ENCODE data around the gene CHPT1. TPM values are rescaled to one million over a fixed set of nuclear protein-coding genes. Genes with fewer than 3 reads are reported as not detected.

CHPT1 gene
- total and polyA plus RNA-seq, 2 of the 13 experiments (the other 11 are each of a cell fraction or from before 2014, with no cell fraction given) = 117 to 178 TPM

DNA sequence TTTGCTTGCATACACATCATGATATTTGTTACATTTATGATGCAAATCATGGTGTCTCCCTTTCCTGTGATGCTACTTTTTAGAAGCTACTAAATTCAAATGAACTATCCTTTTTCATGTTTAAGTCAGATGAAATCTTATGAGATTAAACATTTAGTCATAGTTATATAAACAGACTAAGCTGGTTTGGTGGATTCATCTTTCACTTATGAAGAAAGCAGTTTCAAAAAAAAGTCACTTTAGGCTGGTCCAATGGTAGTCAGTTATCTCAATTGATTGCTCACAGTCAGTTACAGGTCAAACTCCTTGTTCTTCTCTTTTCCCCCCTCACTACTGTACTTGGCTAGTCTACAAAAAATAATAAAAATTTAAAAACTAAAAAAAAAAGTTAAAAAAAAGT is 22.1 kb downstream of the CHPT1 start:
- no TSS peak for BruUV-seq (replicated peaks)
- TF ChIP-seq PHF20 (CRISPR knock-in tag; IDR thresholded peaks at IDR 0.05) (no peak), NFKB2 (CRISPR knock-in tag; IDR thresholded peaks at IDR 0.05; ENCODE audit: borderline replicate concordance) (no peak), ZNF329 (CRISPR knock-in tag; IDR thresholded peaks at IDR 0.05; ENCODE audit: low read depth) (no peak), SALL2 (CRISPR knock-in tag; IDR thresholded peaks at IDR 0.05) (no peak)
- TF ChIP-seq, protein P1, sequence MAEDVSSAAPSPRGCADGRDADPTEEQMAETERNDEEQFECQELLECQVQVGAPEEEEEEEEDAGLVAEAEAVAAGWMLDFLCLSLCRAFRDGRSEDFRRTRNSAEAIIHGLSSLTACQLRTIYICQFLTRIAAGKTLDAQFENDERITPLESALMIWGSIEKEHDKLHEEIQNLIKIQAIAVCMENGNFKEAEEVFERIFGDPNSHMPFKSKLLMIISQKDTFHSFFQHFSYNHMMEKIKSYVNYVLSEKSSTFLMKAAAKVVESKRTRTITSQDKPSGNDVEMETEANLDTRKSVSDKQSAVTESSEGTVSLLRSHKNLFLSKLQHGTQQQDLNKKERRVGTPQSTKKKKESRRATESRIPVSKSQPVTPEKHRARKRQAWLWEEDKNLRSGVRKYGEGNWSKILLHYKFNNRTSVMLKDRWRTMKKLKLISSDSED (CRISPR knock-in tag; IDR thresholded peaks at IDR 0.05) = no peak
- ATAC-seq (no peak), DNase-seq (ENCODE audit: low spot score) (no peak), FAIRE-seq (no peak)
- H3K79me2 ChIP-seq (ENCODE audit: insufficient read depth, low read length) = peaks cover 36% of the 10 kb centered on the region
- H3K36me3 ChIP-seq (replicated peaks in 1 of 2; ENCODE audit: control insufficient read depth in 1 of 2, insufficient read depth in 2 of 2, low read length in 2 of 2) = peaks cover 7 to 64% of the 10 kb centered on the region in 2 experiments
- no peak overlapping the region for H2AFZ ChIP-seq (ENCODE audit: low read length)
- H3K4me1 ChIP-seq (ENCODE audit: insufficient read depth, low read length) = peaks cover 5% of the 10 kb centered on the region
- intact Hi-C loops (cut with micrococcal nuclease; ENCODE audit: unreplicated experiment) = no loop called here
- no peak overlapping the region for H3K4me2 ChIP-seq (ENCODE audit: low read depth, low read length)
- H4K20me1 ChIP-seq (ENCODE audit: insufficient read depth, low read length) = no peaks in the 10 kb centered on the region
- POLR2A ChIA-PET = no interaction called here
- H3K9me3 ChIP-seq (ENCODE audit: low read length) = no peaks in the 10 kb centered on the region
- H3K27me3 ChIP-seq (ENCODE audit: control insufficient read depth in 1 of 2, insufficient read depth in 2 of 2, low read length in 2 of 2) = no peaks in the 10 kb centered on the region; a peak in 1 of 5 replicates
- H3K9ac ChIP-seq (ENCODE audit: insufficient read depth, low read depth, low read length) = no peak overlapping the region
- CTCF ChIA-PET (ENCODE audit: low intra/inter-chr PET ratio, low total read pairs) = no interaction called here
- no peak overlapping the region for H3K4me3 ChIP-seq (replicated peaks in 1 of 3; ENCODE audit: insufficient read depth in 1 of 3, low read depth in 2 of 3, low read length in 3 of 3)
- H3K27ac ChIP-seq (ENCODE audit: extremely low read length, insufficient read depth, low read length) = no peak overlapping the region
- in situ Hi-C loops (cut with HindIII; ENCODE audit: extremely low pct_ligation_motif_present, low pct_unique_long_range_greater_than_20kb) = no loop called here

DNA sequence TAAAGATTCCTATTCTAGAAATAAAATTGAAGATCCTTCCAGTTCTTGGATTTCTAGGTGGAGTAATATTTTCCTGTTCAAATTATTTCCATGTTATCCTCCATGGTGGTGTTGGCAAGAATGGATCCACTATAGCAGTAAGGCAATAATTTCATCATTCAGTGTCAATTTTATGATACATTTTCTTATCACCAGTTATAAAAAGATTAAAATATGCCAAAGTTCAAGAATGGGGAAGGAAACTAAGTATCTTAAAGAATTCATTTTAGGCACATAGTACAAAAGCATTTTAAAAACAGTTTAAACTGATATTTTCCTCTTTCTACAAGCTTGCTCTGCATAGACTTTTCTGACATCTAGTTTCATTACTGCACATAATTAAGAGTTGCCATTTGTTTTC is 22.7 kb downstream of the CHPT1 start:
- Histone ChIP-seq H3K9me3 (ENCODE audit: low read length) (no peaks in the 10 kb centered on the region), H2AFZ (ENCODE audit: low read length) (no peak overlapping the region), H3K79me2 (ENCODE audit: insufficient read depth, low read length) (peaks cover 31% of the 10 kb centered on the region), H3K27me3 (ENCODE audit: control insufficient read depth in 1 of 2, insufficient read depth in 2 of 2, low read length in 2 of 2) (no peaks in the 10 kb centered on the region), H4K20me1 (ENCODE audit: insufficient read depth, low read length) (no peaks in the 10 kb centered on the region), H3K4me3 (replicated peaks in 1 of 3; ENCODE audit: insufficient read depth in 1 of 3, low read depth in 2 of 3, low read length in 3 of 3) (no peak overlapping the region), H3K9ac (ENCODE audit: insufficient read depth, low read depth, low read length) (no peak overlapping the region), H3K4me2 (ENCODE audit: low read depth, low read length) (no peak overlapping the region), H3K36me3 (replicated peaks in 1 of 2; ENCODE audit: control insufficient read depth in 1 of 2, insufficient read depth in 2 of 2, low read length in 2 of 2) (peaks cover 4 to 66% of the 10 kb centered on the region in 2 experiments), H3K4me1 (ENCODE audit: insufficient read depth, low read length) (peaks cover under 1% of the 10 kb centered on the region), H3K27ac (ENCODE audit: extremely low read length, insufficient read depth, low read length) (no peak overlapping the region)
- DNase-seq (ENCODE audit: low spot score) = no peak
- no peak for ATAC-seq
- no peak for FAIRE-seq
- TF ChIP-seq MBNL3 (CRISPR knock-in tag; conservative IDR thresholded peaks at IDR 0.05) (no peak), ZNF136 (CRISPR knock-in tag; IDR thresholded peaks at IDR 0.05; ENCODE audit: low read depth) (no peak), SOX5 (CRISPR knock-in tag; IDR thresholded peaks at IDR 0.05; ENCODE audit: borderline replicate concordance) (no peak), KAT8 (CRISPR knock-in tag; IDR thresholded peaks at IDR 0.05) (no peak)
- TF ChIP-seq, protein P2, sequence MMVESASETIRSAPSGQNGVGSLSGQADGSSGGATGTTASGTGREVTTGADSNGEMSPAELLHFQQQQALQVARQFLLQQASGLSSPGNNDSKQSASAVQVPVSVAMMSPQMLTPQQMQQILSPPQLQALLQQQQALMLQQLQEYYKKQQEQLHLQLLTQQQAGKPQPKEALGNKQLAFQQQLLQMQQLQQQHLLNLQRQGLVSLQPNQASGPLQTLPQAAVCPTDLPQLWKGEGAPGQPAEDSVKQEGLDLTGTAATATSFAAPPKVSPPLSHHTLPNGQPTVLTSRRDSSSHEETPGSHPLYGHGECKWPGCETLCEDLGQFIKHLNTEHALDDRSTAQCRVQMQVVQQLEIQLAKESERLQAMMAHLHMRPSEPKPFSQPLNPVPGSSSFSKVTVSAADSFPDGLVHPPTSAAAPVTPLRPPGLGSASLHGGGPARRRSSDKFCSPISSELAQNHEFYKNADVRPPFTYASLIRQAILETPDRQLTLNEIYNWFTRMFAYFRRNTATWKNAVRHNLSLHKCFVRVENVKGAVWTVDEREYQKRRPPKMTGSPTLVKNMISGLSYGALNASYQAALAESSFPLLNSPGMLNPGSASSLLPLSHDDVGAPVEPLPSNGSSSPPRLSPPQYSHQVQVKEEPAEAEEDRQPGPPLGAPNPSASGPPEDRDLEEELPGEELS (CRISPR knock-in tag; IDR thresholded peaks at IDR 0.05) = no peak
- CTCF ChIA-PET (ENCODE audit: low intra/inter-chr PET ratio, low total read pairs) = no interaction called here
- BruUV-seq (replicated peaks) = no TSS peak
- in situ Hi-C loops (cut with HindIII; ENCODE audit: extremely low pct_ligation_motif_present, low pct_unique_long_range_greater_than_20kb) (no loop called here), intact Hi-C loops (cut with micrococcal nuclease; ENCODE audit: unreplicated experiment) (no loop called here)
- POLR2A ChIA-PET = no interaction called here
